G401 (cell line): ENCODE results near the gene NEURL4. TPM values are rescaled to one million over a fixed set of nuclear protein-coding genes. Genes with fewer than 3 reads are reported as not detected.
"Not testable (repeated sequence)": the region's sequence is repeated elsewhere in the genome, so short reads cannot be mapped to it uniquely, and the experiment has no call there.

ENCODE experiments used
- DNase-seq: peaks from one replicate; pipeline ENCODE4 v3.0.0-alpha.2; 2015; ENCODE audit warnings: low spot score
- in situ Hi-C: cut with HindIII; loops from 2 replicates; pipeline ENCODE4 v1.10.0; 2016; ENCODE audit warnings: low sequenced_read_pairs, mixed read lengths
- total RNA-seq: library from RNA; depleted of rRNA; stranded (reverse); fragments of >200 nt; shearing (Covaris generic); gene quantifications from 2 replicates; pipeline ENCODE4 v1.2.3, GENCODE V29; 2014; rRNA removed

NEURL4 gene
- total RNA-seq, result 21.4 and 50.0 TPM in 2 replicates

DNA sequence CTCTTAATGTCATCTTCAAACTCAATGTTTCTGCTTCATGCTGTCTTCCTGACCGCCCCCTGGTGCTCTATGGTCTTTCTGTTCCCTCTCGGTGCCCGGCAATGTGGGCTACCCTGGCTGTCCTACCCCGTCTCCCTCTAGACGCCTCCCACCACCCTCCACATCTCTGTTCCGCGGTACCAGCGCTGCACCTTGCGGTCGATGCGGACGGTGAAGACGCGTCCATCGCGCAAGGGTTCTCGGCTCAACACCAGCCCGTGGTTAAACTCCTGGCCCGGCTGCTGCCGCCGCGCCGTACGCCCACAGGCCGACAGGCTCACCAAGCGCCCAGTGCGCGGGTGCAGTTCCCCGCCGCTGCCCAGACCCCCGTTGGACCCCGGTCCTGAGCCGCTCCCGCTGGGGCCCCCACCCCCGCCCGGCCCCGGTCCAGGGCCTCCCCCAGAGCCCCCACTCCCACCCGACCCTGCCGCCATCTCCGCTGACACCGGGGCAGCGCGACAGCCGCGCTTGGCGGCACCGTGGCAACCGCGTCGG is at the start of gene NEURL4:
TSS of gene NEURL4 (minus strand) at position 496 of the 534 bp plus-strand sequence. CDS start at position 473, 23 bp downstream.
- DNase-seq, result no peak
- in situ Hi-C loops, result loop anchor here (10.0 kb wide), 1 partner anchor 104 kb away; no protein-coding TSS in a partner anchor

DNA sequence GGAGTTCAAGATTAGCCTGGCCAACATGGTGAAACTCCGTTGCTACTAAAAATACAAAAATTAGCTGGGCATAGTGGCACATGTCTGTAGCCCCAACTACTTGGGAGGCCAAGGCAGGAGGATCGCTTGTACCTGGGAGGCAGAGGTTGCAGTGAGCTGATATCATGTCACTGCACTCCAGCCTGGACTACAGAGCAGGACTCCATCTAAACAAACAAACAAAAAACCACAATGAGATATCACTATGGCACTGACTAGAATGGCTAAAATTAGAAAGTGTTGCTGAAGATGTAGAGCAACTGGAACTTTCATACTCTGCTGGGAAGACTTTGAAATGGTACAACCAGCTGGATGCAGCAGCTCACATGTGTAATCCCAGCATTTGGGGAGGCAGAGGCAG is 45.2 kb upstream of the NEURL4 start:
- no peak for DNase-seq
- in situ Hi-C loops, result no loop called here

DNA sequence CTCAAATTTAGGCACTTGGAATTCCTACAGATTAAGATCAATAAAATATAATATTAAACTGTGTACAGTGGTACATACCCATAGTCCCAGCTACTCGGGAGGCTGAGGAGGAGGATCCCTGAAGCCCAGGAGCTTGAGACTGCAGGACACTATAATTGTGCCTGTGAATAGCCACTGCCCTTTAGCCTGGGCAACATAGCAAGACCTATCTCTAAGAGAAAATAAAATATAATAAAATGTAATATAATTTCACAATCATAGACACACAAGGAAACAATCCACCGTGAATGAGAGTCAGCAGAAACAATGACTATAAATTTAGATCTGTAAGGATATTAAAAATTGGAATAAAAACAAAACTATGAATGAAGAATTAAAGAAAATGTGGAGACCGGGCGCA is 41.7 kb upstream of the NEURL4 start:
- no peak for DNase-seq
- in situ Hi-C loops, result no loop called here

DNA sequence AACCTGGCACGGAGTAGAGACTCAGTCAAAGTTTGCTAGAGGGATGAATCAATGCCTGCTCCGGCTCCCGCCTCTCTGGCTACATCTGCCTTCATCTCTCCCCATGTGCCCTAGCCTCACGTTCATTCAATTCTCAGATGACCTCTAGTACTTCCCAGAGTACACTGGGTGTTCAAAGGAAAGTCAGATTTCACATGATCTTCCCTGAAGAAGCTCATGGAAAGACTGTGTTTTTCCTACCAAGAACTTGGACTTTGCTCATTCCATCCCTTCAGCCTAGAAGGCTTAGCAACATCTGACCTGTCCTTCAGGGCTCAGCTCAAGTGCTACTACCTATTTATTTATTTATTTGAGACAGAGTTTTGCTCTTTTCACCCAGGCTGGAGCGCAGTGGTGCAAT is 40.7 kb upstream of the NEURL4 start:
- in situ Hi-C loops, result no loop called here

DNA sequence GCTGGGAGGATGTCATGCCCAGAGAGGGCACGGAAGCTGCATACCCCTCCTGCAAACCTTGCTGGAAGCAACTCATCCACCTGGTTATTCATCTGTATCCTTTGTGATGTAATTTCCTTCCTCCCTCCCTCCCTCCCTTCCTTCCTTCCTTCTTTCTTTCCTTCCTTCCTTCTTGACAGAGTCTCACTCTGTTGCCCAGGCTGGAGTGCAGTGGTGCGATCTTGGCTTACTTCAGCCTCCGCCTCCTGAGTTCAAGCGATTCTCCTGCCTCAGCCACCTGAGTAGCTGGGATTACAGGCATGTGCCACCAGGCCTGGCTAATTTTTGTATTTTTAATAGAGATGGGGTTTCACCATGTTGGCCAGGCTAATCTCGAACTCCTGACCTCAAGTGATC is 39.5 kb upstream of the NEURL4 start:
- DNase-seq, in situ Hi-C loops: not testable (repeated sequence)

More for the DNA sequence above, 40.7 kb upstream of the NEURL4 start:
- DNase-seq, result no peak

DNA sequence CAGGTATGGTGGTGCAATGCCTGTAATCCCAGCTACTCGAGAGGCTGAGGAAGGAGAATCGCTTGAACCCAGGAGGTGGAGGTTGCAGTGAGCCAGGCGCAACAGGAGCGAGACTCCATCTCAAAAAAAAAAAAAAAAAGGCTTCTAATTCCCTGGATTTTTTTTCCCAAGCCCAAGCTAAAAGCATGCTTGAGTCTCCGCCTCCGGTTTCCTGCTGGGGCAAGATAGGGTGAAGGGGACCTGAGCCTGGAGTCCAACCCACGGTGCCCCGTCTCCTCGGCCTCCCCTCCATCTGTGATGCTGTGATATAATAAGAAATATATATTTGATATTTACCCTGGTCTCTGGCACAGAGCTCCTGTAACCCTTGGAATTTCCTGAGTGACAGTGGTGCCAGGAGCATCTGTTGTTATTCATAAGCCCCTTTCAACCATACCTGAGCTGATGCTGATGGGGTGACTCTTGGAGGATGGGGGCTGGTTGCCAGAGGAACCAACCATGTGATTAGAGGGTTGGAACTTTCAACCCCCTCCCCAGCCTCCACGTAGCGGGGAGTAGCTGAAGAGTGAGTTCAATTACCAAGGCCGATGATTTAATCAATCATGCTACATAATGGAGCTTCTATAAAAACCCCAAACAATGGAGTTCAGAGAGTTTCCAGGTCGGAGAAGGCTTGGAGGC is 38.9 kb upstream of the NEURL4 start:
- in situ Hi-C loops, result no loop called here
- no peak for DNase-seq

DNA sequence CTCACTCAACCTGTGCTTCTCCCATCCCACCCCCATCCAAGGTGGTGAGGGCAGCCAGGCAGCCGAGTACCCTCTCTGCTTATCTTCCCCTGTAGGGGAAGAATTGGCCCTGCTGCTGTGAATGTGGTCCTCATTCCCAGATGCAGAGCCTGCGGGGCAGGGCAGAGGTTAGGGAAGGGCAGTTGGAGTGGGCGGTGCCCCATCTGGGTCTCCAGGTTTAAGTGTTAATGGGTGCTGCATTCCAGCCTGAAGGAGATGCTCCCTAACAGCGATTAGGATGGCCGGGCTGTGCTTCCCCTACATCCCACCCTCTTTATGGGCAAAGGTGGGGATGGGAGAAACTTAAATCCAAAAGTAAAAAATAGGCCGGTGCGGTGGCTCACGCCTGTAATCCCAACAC is 37.9 kb upstream of the NEURL4 start:
- in situ Hi-C loops, result no loop called here
- no peak for DNase-seq

DNA sequence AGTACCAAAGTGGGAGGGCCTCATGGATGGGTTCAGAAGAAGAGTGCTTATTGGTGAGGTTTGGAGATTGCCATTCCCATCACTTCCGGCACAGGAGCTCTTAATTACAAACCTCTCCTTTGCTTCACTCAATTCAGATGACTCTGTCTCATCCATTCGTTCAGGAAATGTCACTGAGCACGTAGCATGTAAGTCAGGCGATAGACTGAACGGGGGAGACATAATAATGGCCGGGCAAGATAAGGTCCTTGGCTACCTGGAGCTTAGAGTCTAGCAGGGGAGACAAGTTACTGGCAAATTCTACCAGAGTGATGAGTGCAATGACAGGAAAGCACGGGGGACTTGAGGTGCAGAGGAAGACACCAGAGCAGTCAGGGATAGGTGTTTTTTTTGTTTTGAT is 36.8 kb upstream of the NEURL4 start:
- DNase-seq, in situ Hi-C loops: not testable (repeated sequence)

DNA sequence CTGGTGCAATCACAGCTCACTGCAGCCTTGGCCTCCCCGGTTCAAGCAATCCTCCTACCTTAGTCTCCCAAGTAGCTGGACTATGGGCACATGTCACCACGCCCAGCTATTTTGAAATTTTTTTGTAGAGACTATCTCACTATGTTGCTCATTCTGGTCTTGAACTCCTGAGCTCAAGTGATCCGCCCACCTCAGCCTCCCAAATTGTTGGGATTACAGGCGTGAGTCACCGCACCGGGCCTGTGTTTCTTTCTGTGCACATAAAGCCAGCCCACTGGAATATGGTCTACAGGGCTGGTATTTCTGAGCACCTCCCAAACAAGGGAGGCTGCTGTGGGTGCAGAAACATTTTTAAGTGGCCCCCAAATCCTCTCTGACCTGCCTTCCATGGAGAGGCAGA is 34.2 kb upstream of the NEURL4 start:
- in situ Hi-C loops, result no loop called here
- no peak for DNase-seq

DNA sequence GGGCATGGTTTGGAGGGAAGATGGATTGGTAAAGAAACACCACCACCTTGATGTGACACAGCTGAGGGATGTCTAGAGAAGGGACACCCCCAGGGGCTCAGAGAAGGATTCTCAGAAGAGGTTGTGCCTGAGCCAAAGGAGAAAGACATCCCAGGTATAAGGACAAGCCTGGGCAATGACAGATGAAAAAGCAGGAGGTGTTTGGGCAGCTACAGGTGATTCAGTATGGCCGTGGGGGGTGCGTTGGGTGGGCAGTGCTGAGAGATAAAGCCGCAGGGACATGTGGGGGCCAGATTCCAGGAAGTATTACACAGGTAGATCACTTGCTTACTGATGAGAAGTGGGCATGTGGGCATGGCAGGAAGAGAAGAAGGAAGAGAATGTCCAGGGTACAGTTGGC is 32.8 kb upstream of the NEURL4 start:
- in situ Hi-C loops, result no loop called here
- no peak for DNase-seq

DNA sequence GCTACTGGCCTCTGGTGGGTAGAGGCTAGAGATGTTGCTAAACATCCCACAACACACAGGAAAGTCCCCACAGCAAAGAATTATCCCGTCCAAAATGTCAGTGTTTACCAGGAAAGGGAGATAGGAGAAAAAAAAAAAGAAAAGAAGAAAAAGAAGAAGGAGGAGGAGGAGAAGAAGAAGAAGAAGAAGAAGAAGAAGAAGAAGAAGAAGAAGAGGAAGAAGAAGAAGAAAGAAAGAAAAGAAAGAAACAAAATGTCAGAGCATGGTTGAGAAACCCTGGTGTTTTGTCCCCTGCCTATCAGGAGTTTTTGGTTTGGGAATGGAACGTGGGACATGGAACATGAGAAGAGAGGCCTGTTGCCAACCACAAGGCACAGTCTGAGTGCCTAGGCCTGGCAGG is 28.2 kb upstream of the NEURL4 start:
- in situ Hi-C loops, result no loop called here
- DNase-seq, result no peak

DNA sequence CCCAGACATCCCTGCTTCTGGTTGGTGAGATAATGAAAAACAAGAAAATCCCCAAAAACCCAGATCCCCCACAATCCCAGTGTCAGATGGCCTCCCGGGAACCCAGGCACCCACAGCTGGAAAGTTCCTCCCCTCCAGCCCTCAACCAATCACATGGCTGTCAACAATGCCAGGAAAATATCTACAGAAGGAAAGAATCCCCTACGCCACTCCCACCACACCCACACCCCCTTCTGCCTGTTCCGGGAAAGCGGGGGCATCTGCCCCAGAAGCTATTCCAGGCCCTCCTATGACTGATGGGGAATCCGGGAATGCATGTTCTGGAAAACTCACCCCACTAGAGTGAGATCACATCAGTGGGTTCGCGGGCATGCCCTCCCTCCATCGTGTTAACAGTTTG is 27.6 kb upstream of the NEURL4 start:
- in situ Hi-C loops, result no loop called here
- no peak for DNase-seq

DNA sequence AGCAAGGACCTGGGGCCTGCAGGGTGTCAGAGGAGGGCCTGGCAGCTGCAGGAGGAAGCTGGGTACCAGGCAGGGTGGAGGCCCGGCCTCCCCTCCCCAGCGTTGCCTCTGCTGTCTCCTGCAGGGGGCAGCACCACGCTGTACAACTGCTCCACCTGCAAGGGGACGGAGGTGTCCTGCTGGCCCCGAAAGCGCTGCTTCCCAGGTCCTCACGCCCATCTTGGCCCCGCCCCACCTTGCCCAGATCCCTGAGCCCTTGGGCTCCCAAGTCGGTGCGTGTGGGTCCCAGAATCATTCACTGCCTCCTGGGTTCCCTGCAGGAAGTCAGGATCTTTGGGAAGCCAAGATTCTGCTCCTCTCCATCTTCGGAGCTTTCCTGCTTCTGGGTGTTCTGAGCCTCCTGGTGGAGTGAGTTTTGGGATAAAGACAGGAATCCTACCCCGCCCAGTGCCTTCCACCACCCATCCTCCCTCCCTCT is 27.0 kb upstream of the NEURL4 start:
- in situ Hi-C loops, result no loop called here
- DNase-seq, result peak; percentile 82

DNA sequence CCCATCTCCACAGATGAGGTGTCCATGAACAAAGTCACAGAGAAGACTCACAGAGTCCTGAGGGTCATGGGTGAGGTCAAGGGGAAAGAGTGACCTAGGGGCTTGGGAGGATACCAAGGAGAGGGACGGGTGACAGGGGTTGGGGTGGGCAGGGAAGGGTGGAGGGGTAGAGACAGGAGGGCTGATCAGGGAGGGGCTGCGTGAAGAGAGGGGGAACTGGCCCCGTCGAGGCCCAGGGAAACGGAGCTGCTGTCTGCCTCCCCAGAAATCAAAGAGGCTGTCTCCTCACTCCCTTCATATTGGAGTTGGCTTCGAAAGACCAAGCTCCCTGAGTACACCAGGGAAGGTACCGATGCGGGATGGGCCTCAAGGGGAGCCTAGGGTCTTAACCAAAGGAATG is 26.4 kb upstream of the NEURL4 start:
- in situ Hi-C loops, result no loop called here
- no peak for DNase-seq

DNA sequence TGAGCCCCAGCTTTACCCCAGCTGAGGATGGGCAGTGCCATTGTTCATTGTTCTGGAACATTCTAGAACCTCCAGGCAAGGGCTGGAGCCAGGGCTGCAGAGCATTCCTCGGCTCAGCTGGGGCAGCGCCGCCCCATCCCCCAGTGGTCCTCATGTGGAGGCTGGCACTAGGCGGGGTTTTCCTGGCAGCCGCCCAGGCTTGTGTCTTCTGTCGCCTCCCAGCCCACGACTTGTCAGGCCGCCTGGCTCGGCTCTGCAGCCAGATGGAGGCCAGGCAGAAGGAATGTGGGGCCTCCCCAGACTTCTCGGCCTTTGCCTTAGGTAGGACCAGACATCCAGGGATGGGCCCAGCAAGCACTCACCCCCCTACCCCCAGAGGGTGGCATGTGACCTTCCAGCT is 25.9 kb upstream of the NEURL4 start, which contains the start of gene TMEM95:
TSS of gene TMEM95 (plus strand) at position 104 of the 400 bp plus-strand sequence. CDS start at position 153, 49 bp downstream.
- DNase-seq, result peak; percentile 36
- in situ Hi-C loops, result no loop called here

DNA sequence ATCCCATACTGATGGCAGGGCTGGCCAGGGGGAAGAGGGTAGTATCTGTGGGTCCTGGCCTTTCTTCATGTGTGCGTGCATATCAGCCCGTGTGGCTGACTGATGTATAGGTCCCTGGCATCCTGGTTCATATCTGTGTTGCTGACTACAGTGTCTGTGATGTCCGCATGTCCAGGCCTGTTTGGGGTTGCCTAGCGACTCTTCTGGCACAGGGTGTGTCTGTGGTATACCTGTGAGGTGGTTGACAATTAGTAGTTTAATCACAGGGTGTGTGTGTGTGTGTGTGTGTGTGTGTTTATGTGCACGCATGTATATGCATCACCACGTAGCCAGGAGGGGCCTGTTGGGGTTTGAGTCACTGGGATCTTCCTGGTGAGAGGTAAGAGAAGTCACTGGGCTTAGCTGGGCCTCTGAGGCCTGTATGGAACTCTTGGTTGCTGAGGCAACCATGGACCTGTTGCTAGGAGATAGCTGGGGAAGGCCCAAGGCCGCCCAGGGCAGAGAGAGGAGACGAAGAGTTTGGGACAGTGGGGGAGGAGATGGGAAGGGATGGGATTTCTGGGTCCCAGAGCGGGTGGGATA is 25.2 kb upstream of the NEURL4 start:
- no peak for DNase-seq
- in situ Hi-C loops, result no loop called here

DNA sequence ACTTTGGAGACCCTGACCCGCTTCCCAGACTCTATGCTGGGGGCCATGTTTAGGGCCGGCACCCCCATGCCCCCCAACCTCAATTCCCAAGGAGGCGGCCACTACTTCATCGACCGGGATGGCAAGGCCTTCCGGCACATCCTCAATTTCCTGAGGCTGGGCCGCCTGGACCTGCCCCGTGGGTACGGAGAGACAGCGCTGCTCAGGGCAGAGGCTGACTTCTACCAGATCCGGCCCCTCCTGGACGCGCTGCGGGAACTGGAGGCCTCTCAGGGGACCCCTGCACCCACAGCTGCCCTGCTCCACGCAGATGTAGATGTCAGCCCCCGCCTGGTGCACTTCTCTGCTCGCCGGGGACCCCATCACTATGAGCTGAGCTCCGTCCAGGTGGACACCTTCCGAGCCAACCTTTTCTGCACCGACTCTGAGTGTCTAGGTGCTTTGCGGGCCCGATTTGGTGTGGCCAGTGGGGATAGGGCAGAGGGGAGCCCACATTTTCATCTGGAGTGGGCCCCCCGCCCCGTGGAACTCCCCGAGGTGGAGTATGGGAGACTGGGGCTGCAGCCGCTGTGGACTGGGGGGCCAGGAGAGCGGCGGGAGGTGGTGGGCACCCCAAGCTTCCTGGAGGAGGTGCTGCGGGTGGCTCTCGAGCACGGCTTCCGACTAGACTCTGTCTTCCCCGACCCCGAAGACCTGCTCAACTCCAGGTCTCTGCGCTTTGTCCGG is 23.9 kb upstream of the NEURL4 start:
- no peak for DNase-seq
- in situ Hi-C loops, result no loop called here

DNA sequence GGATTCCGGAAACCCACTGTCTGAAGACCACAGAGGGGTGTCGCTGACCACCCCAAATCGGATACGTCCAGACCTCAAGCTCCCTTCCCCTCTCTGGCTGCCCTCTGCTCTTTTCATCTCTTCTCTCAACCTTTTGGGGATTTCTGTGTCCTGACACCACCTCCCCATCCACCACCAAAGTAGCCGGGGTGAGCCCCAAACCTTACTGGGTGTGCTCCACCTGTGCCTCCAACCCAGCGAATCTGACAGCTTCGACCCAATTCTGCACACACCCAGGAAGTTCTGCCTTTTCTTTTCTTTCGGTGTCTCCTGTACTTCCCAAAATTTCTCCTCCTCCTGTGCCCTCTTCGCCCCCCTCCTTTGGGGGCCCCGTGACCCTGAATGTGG is 23.4 kb upstream of the NEURL4 start:
- in situ Hi-C loops, result no loop called here
- no peak for DNase-seq

DNA sequence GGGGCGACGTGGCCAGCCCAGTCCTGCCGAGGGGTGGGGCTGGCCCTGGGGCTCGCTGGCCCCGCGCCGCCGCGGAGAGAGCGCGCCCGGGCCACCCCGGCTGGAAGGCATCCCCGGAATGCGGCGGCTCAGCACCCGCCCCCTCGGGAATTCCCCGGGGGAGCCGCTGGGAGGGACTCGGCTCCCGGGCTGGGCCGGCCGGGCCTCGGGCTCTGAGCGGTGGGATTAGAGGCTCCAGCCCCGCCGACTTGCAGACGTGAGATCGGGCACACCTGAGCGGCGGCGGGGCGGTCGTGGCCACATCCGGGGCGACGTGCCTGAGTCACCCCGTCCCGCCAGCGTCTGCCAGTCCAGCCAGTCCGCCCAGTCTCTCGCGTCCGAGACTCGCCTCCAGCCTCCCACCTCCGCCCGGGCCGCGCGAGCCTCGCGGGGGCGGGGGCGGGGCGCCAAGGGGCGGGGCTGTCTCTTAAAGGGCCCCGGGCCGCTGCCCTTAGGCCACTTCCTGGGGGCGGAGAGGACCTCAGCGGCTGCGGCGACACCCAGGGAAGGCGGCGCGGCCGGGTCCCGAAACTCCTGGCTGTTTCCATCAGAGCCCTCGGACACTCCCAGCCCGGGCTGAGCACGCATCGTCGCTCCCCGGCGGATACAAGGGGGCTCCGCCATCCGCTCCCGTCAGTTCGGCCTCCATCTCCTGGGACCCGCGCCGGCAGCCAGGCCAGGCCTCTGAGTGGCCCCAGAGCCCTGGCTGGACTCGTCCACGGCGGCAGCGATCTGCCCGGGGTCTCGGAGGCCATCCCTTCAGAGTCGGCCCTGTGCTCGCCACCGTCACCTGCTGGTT is 22.7 kb upstream of the NEURL4 start, which contains the start of gene KCTD11:
TSS of gene KCTD11 (plus strand) at position 498 of the 838 bp plus-strand sequence.
- peak; percentile 87 for DNase-seq
- in situ Hi-C loops, result no loop called here
